HepG2 (cell line): ENCODE data around the gene LDLRAD4. TPM values are rescaled to one million over a fixed set of nuclear protein-coding genes. Genes with fewer than 3 reads are reported as not detected.

Experiments used
- FOXK1 ChIP-seq: sonication (generic); formaldehyde crosslinking; IDR thresholded peaks from 2 replicates; pipeline ENCODE4 v1.4.0; 2020; ENCODE audit warnings: low read depth, missing genetic modification reagents, borderline replicate concordance
- HMG20B ChIP-seq: conservative IDR thresholded peaks from 2 replicates; pipeline ENCODE4 v1.6.1; 2016; ENCODE audit warnings: missing genetic modification reagents, missing compliant biosample characterization
- MED8 ChIP-seq: sonication (generic); formaldehyde crosslinking; IDR thresholded peaks from 2 replicates; pipeline ENCODE4 v1.8.1; 2023; ENCODE audit warnings: mild to moderate bottlenecking, missing genetic modification reagents; ENCODE audit not compliant: insufficient replicate concordance
- NFIC ChIP-seq: IDR thresholded peaks from 2 replicates; pipeline ENCODE4 v1.6.1; 2012; ENCODE audit warnings: mild to moderate bottlenecking, low read length, inconsistent platforms
- PAX8 ChIP-seq: sonication (generic); formaldehyde crosslinking; IDR thresholded peaks from 2 replicates; pipeline ENCODE4 v1.8.0; 2022; ENCODE audit warnings: mild to moderate bottlenecking, missing genetic modification reagents, borderline replicate concordance
- PBX3 ChIP-seq: sonication (generic); formaldehyde crosslinking; IDR thresholded peaks from 2 replicates; pipeline ENCODE4 v1.8.1; 2023; ENCODE audit warnings: missing genetic modification reagents, inconsistent platforms, borderline replicate concordance
- RFX5 ChIP-seq: IDR thresholded peaks from 2 replicates; pipeline ENCODE4 v1.6.1; 2011; ENCODE audit warnings: low read depth, low read length, improper control_type of control experiment
- TBL1XR1 ChIP-seq: fragments of 150-350 bp; IDR thresholded peaks from 2 replicates; pipeline ENCODE4 v1.6.1; 2014; ENCODE audit warnings: borderline replicate concordance, low read length; ENCODE audit not compliant: partially characterized antibody
- TOPORS ChIP-seq: sonication (generic); formaldehyde crosslinking; IDR thresholded peaks from 2 replicates; pipeline ENCODE4 v1.8.0; 2023; ENCODE audit warnings: mild to moderate bottlenecking, missing genetic modification reagents
- ZBTB38 ChIP-seq: sonication (generic); formaldehyde crosslinking; IDR thresholded peaks from 2 replicates; pipeline ENCODE4 v1.5.1; 2020; ENCODE audit warnings: mild to moderate bottlenecking, missing genetic modification reagents
- ZBTB46 ChIP-seq: sonication (generic); formaldehyde crosslinking; IDR thresholded peaks from 2 replicates; pipeline ENCODE4 v1.4.0; 2020; ENCODE audit warnings: mild to moderate bottlenecking, missing genetic modification reagents, borderline replicate concordance
- ZNF501 ChIP-seq: sonication (generic); formaldehyde crosslinking; IDR thresholded peaks from 2 replicates; pipeline ENCODE4 v1.5.1; 2020; ENCODE audit warnings: mild to moderate bottlenecking, moderate library complexity, missing genetic modification reagents
- ZNF543 ChIP-seq: sonication (generic); formaldehyde crosslinking; IDR thresholded peaks from 2 replicates; pipeline ENCODE4 v1.4.0; 2020; ENCODE audit warnings: mild to moderate bottlenecking, missing genetic modification reagents
- ZNF558 ChIP-seq: sonication (generic); formaldehyde crosslinking; IDR thresholded peaks from 2 replicates; pipeline ENCODE4 v1.9.0; 2022; ENCODE audit warnings: mild to moderate bottlenecking, missing genetic modification reagents, borderline replicate concordance
- ZNF597 ChIP-seq: sonication (generic); formaldehyde crosslinking; IDR thresholded peaks from 2 replicates; pipeline ENCODE4 v1.5.0; 2020; ENCODE audit warnings: missing genetic modification reagents
- ZNF703 ChIP-seq: sonication (generic); formaldehyde crosslinking; IDR thresholded peaks from 2 replicates; pipeline ENCODE4 v1.5.1; 2020; ENCODE audit warnings: missing genetic modification reagents, mild to moderate bottlenecking, moderate library complexity, borderline replicate concordance
- ZNF720 ChIP-seq: sonication (generic); formaldehyde crosslinking; IDR thresholded peaks from 2 replicates; pipeline ENCODE4 v1.4.0; 2020; ENCODE audit warnings: missing genetic modification reagents
- polyA plus RNA-seq, 8 experiments: library from polyadenylated mRNA; depleted of rRNA in 3 of 8; stranded (reverse) in 7 of 8; unstranded in 1 of 8; fragments of >200 nt; fragmentation: Illumina TruSeq in 4 of 8; extraction: Trizol in 4 of 8; gene quantifications; 2 replicates each; pipeline versions ENCODE4 v1.2.1 to v1.2.3, GENCODE V29; 2011 to 2016; ENCODE audit warnings: low read depth in 4 of 8, missing spikeins in 1 of 8, mixed read lengths in 1 of 8; ENCODE audit not compliant: insufficient read depth in 1 of 8
- total RNA-seq, 5 experiments: library from RNA; depleted of rRNA; stranded (reverse); fragments of >200 nt; fragmentation: Illumina TruSeq; extraction: Trizol; gene quantifications; 2 replicates each; pipeline ENCODE4 v1.2.3, GENCODE V29; 2016; ENCODE audit warnings: low read depth in 1 of 5
- TF ChIP-seq, protein P1 (sequence below): sonication (generic); formaldehyde crosslinking; IDR thresholded peaks from 2 replicates; pipeline ENCODE4 v1.8.1; 2023; ENCODE audit warnings: mild to moderate bottlenecking, inconsistent platforms, moderate library complexity, missing genetic modification reagents, borderline replicate concordance
- TF ChIP-seq, protein P2 (sequence below): sonication (generic); formaldehyde crosslinking; IDR thresholded peaks from 2 replicates; pipeline ENCODE4 v1.4.0; 2020; ENCODE audit warnings: missing genetic modification reagents, mild to moderate bottlenecking, borderline replicate concordance
- TF ChIP-seq, protein P3 (sequence below): sonication (generic); formaldehyde crosslinking; conservative IDR thresholded peaks from 2 replicates; pipeline ENCODE4 v1.4.0; 2020; ENCODE audit warnings: missing genetic modification reagents

Gene LDLRAD4
- total and polyA plus RNA-seq, 2 of the 13 experiments (the other 11 are each of a cell fraction or from before 2014, with no cell fraction given), result 13.6 to 20.9 TPM

DNA sequence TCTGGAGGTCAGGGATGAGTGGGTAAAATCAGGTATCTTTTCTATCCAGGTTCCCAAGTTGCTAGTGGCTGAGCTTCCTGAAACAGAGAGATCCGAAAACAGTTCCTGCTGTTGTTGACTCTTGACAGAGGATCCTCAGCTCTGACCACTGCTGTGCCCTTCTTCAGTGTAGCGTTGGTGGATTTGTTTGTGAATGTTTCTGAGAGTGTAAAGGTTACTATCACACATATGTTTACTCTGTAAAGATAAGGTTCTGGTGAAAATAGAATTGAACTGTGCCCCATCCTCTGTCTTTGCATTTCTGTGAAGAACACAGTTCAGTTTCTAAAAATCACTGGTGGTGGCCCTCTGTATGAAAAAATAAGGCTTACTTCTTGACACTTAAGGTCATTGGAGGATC is 119.8 kb downstream of the LDLRAD4 start (continued):
- no peak for TF ChIP-seq ZBTB46
- TF ChIP-seq TOPORS (CRISPR knock-in tag), result no peak
- TF ChIP-seq PBX3 (CRISPR knock-in tag), result no peak
- no peak for TF ChIP-seq ZNF597
- TF ChIP-seq ZNF720 (CRISPR knock-in tag), result no peak
- TF ChIP-seq ZBTB38 (CRISPR knock-in tag), result no peak
- TF ChIP-seq, protein P1, sequence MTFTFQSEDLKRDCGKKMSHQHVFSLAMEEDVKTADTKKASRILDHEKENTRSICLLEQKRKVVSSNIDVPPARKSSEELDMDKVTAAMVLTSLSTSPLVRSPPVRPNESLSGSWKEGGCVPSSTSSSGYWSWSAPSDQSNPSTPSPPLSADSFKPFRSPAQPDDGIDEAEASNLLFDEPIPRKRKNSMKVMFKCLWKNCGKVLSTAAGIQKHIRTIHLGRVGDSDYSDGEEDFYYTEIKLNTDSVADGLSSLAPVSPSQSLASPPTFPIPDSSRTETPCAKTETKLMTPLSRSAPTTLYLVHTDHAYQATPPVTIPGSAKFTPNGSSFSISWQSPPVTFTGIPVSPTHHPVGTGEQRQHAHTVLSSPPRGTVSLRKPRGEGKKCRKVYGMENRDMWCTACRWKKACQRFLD, result no peak
- TF ChIP-seq FOXK1 (CRISPR knock-in tag), result peak; percentile 55; the same call in 1 of the 2 replicates
- TF ChIP-seq HMG20B, result no peak
- TF ChIP-seq, protein P2, sequence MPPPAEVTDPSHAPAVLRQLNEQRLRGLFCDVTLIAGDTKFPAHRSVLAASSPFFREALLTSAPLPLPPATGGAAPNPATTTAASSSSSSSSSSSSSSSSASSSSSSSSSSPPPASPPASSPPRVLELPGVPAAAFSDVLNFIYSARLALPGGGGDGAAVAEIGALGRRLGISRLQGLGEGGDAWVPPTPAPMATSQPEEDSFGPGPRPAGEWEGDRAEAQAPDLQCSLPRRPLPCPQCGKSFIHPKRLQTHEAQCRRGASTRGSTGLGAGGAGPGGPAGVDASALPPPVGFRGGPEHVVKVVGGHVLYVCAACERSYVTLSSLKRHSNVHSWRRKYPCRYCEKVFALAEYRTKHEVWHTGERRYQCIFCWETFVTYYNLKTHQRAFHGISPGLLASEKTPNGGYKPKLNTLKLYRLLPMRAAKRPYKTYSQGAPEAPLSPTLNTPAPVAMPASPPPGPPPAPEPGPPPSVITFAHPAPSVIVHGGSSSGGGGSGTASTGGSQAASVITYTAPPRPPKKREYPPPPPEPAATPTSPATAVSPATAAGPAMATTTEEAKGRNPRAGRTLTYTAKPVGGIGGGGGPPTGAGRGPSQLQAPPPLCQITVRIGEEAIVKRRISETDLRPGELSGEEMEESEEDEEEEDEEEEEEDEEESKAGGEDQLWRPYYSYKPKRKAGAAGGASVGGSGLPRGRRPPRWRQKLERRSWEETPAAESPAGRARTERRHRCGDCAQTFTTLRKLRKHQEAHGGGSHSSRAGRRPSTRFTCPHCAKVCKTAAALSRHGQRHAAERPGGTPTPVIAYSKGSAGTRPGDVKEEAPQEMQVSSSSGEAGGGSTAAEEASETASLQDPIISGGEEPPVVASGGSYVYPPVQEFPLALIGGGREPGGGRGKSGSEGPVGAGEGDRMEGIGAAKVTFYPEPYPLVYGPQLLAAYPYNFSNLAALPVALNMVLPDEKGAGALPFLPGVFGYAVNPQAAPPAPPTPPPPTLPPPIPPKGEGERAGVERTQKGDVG, result no peak
- no peak for TF ChIP-seq TBL1XR1
- no peak for TF ChIP-seq PAX8 (CRISPR knock-in tag)
- no peak for TF ChIP-seq ZNF558 (CRISPR knock-in tag)
- no peak for TF ChIP-seq RFX5
- no peak for TF ChIP-seq ZNF501 (CRISPR knock-in tag)
- TF ChIP-seq, protein P3, sequence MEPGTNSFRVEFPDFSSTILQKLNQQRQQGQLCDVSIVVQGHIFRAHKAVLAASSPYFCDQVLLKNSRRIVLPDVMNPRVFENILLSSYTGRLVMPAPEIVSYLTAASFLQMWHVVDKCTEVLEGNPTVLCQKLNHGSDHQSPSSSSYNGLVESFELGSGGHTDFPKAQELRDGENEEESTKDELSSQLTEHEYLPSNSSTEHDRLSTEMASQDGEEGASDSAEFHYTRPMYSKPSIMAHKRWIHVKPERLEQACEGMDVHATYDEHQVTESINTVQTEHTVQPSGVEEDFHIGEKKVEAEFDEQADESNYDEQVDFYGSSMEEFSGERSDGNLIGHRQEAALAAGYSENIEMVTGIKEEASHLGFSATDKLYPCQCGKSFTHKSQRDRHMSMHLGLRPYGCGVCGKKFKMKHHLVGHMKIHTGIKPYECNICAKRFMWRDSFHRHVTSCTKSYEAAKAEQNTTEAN, result peak; percentile 93
- TF ChIP-seq NFIC, result no peak
- TF ChIP-seq MED8 (CRISPR knock-in tag), result no peak
- TF ChIP-seq ZNF543, result no peak
- no peak for TF ChIP-seq ZNF703 (CRISPR knock-in tag)
